Measurements from ENCODE around the gene CLOCK. TPM values are rescaled to one million over a fixed set of nuclear protein-coding genes. Genes with fewer than 3 reads are reported as not detected.

The CLOCK gene
- total and polyA plus RNA-seq, 10 of the 15 experiments (the other 5 are each of a cell fraction or from before 2014, with no cell fraction given), result 2.8 to 11.7 (median 10.4) TPM

GRCh38 chr4:55424791-55425190 lies 121.9 kb downstream of the CLOCK start:
- no peak for TF ChIP-seq RFX5 (IDR thresholded peaks at IDR 0.05; ENCODE audit: low read depth, low read length)
- no peak for TF ChIP-seq KDM1A (IDR thresholded peaks at IDR 0.05; ENCODE audit: borderline replicate concordance)
- no peak for TF ChIP-seq MAX (IDR thresholded peaks at IDR 0.05; ENCODE audit: low read depth, low read length)
- TF ChIP-seq ZBED1 (IDR thresholded peaks at IDR 0.05; ENCODE audit: borderline replicate concordance), result no peak
- no peak for TF ChIP-seq POLR2AphosphoS2 (IDR thresholded peaks at IDR 0.05; ENCODE audit: low read depth, low read length)
- no peak for TF ChIP-seq TBL1XR1 (IDR thresholded peaks at IDR 0.05; ENCODE audit: low read depth, low read length)
- no peak for ATAC-seq
- intact Hi-C loops (cut with micrococcal nuclease; ENCODE audit: unreplicated experiment), result no loop called here
- H3K36me3 ChIP-seq (ENCODE audit: control insufficient read depth in 2 of 2, insufficient read depth in 2 of 2, low read length in 1 of 2), result peaks cover 3 to 24% of the 10 kb centered on the region in 2 experiments
- no peak for DNase-seq (ENCODE audit: low read depth, low spot score)
- ChIA-PET RAD21 (ENCODE audit: unreplicated experiment) (no interaction called here), POLR2A (no interaction called here), SMC1A (ENCODE audit: uncharacterized antibody, unreplicated experiment) (interaction anchor here (1.7 kb wide), 1 partner anchor 100 kb away, joined by 3 read pairs; no protein-coding TSS in a partner anchor), CTCF (interaction anchor here (1.2 to 1.4 kb wide), 2 partner anchors 10 to 21 kb away, joined by 3 read pairs; no protein-coding TSS in a partner anchor)
- no peak overlapping the region for H3K27ac ChIP-seq (ENCODE audit: control insufficient read depth, insufficient read depth)
- no peaks in the 10 kb centered on the region for H4K20me1 ChIP-seq (ENCODE audit: control insufficient read depth, insufficient read depth)
- FAIRE-seq, result no peak
- H3K4me1 ChIP-seq (ENCODE audit: control insufficient read depth, insufficient read depth, low read length), result no peaks in the 10 kb centered on the region
- H3K4me3 ChIP-seq, result no peak overlapping the region
- no peaks in the 10 kb centered on the region for H3K27me3 ChIP-seq (replicated peaks in 1 of 2; ENCODE audit: control insufficient read depth in 2 of 2, insufficient read depth in 2 of 2, low read length in 1 of 2)
- no peak overlapping the region for H2AFZ ChIP-seq (ENCODE audit: control insufficient read depth, low read depth, low read length)
- no TSS peak for BruUV-seq (replicated peaks)
- H3K9me3 ChIP-seq (replicated peaks; ENCODE audit: control insufficient read depth, insufficient read depth, low read length), result no peaks in the 10 kb centered on the region
- in situ Hi-C loops (cut with MboI), result loop anchor here (25.0 kb wide), 1 partner anchor 438 kb away; the partner anchor contains the start of gene EXOC1
- no peak overlapping the region for H3K9ac ChIP-seq (ENCODE audit: control insufficient read depth, insufficient read depth, low read length)
- H3K4me2 ChIP-seq (ENCODE audit: control insufficient read depth, insufficient read depth), result no peak overlapping the region
- no peaks in the 10 kb centered on the region for H3K79me2 ChIP-seq (ENCODE audit: control insufficient read depth, insufficient read depth, low read length)
- WGBS (ENCODE audit: insufficient coverage, insufficient replicate concordance, low lambda C conversion rate, missing lambda C conversion rate), result 79% methylated on average over 3 of the region's 3 CpGs

- DNase-seq (ENCODE audit: low read depth, low spot score), result no peak
- intact Hi-C loops (cut with micrococcal nuclease; ENCODE audit: unreplicated experiment) (no loop called here), in situ Hi-C loops (cut with MboI) (loop anchor here (25.0 kb wide), 1 partner anchor 446 kb away; the partner anchor contains the start of gene EXOC1)
- H4K20me1 ChIP-seq (ENCODE audit: control insufficient read depth, insufficient read depth), result no peaks in the 10 kb centered on the region
- no peaks in the 10 kb centered on the region for H3K9me3 ChIP-seq (replicated peaks; ENCODE audit: control insufficient read depth, insufficient read depth, low read length)
- H3K4me3 ChIP-seq, result no peak overlapping the region
- peaks cover 8 to 30% of the 10 kb centered on the region in 2 experiments for H3K36me3 ChIP-seq (ENCODE audit: control insufficient read depth in 2 of 2, insufficient read depth in 2 of 2, low read length in 1 of 2)
- H3K79me2 ChIP-seq (ENCODE audit: control insufficient read depth, insufficient read depth, low read length), result peaks cover 5% of the 10 kb centered on the region
- WGBS (ENCODE audit: insufficient coverage, insufficient replicate concordance, low lambda C conversion rate, missing lambda C conversion rate), result 85% methylated on average over 3 of the region's 3 CpGs
- CTCF ChIA-PET, result no interaction called here
- no peak for FAIRE-seq
- ATAC-seq, result no peak
- no peak overlapping the region for H3K9ac ChIP-seq (ENCODE audit: control insufficient read depth, insufficient read depth, low read length)
- RAD21 ChIA-PET (ENCODE audit: unreplicated experiment), result interaction anchor here (0.8 kb wide), 1 partner anchor 71 kb away, joined by 3 read pairs; no protein-coding TSS in a partner anchor
- SMC1A ChIA-PET (ENCODE audit: uncharacterized antibody, unreplicated experiment), result no interaction called here
- no peak overlapping the region for H3K27ac ChIP-seq (ENCODE audit: control insufficient read depth, insufficient read depth)
- POLR2A ChIA-PET, result no interaction called here
- no TSS peak for BruUV-seq (replicated peaks)
- H3K4me1 ChIP-seq (ENCODE audit: control insufficient read depth, insufficient read depth, low read length), result no peaks in the 10 kb centered on the region
- H2AFZ ChIP-seq (ENCODE audit: control insufficient read depth, low read depth, low read length), result no peak overlapping the region
- no peak overlapping the region for H3K4me2 ChIP-seq (ENCODE audit: control insufficient read depth, insufficient read depth)
- no peaks in the 10 kb centered on the region for H3K27me3 ChIP-seq (replicated peaks in 1 of 2; ENCODE audit: control insufficient read depth in 2 of 2, insufficient read depth in 2 of 2, low read length in 1 of 2)
- TF ChIP-seq SKIL (IDR thresholded peaks at IDR 0.05; ENCODE audit: low read depth, poor library complexity, severe bottlenecking) (no peak), REST (IDR thresholded peaks at IDR 0.05; ENCODE audit: low read depth, low read length) (no peak), RAD51 (IDR thresholded peaks at IDR 0.05) (no peak)
Measured at GRCh38 chr4:55416176-55416575, 130.5 kb downstream of the CLOCK start.
